WTC11 (cell line): ENCODE data around the gene HS6ST1. TPM values are rescaled to one million over a fixed set of nuclear protein-coding genes. Genes with fewer than 3 reads are reported as not detected.
A peak's percentile ranks its signal among the peaks of the same experiment; 100 is the strongest.

Experiments
- ATAC-seq: fragments of 200-7000 bp; cut with Tn5 transposase; 2 replicates; pipeline ENCODE4 v1.10.0; 2021; ENCODE audit warnings: mild to moderate bottlenecking, moderate library complexity
- CTCF ChIA-PET: fragments of 300-600 bp; sonication (Branson Sonifier 250); formaldehyde crosslinking; loops from one replicate; lab custom pipeline; 2021; ENCODE audit warnings: antibody characterized with exemption; lab: Charles Lee
- POLR2A ChIA-PET: fragments of 350-600 bp; sonication (Branson Sonifier 250); formaldehyde crosslinking; loops from one replicate; lab custom pipeline; 2021; ENCODE audit warnings: antibody characterized with exemption; lab: Charles Lee
- DNase-seq: peaks from one replicate; pipeline ENCODE4 v3.0.0; 2021; ENCODE audit warnings: low spot score
- H3K27ac Mint-ChIP-seq: 2 replicates; pipeline ENCODE4 v1.8.0; 2021; ENCODE audit warnings: mixed read lengths
- H3K27me3 Mint-ChIP-seq: 2 replicates; pipeline ENCODE4 v1.8.0; 2021; ENCODE audit warnings: low read depth, mild to moderate bottlenecking, moderate library complexity, mixed read lengths
- H3K36me3 Mint-ChIP-seq: 2 replicates; pipeline ENCODE4 v1.8.0; 2021; ENCODE audit warnings: mixed read lengths
- H3K4me1 Mint-ChIP-seq: 2 replicates; pipeline ENCODE4 v1.8.0; 2022; ENCODE audit warnings: mixed read lengths
- H3K4me3 Mint-ChIP-seq: 2 replicates; pipeline ENCODE4 v1.8.0; 2021; ENCODE audit warnings: mild to moderate bottlenecking, moderate library complexity, mixed read lengths
- H3K9me3 Mint-ChIP-seq: 2 replicates; pipeline ENCODE4 v1.8.0; 2021; ENCODE audit warnings: mixed read lengths
- AFF4 ChIP-seq: sonication (generic); formaldehyde crosslinking; IDR thresholded peaks from 2 replicates; pipeline ENCODE4 v1.8.1; 2023; ENCODE audit warnings: mild to moderate bottlenecking, missing genetic modification reagents, borderline replicate concordance
- E2F5 ChIP-seq: sonication (generic); formaldehyde crosslinking; IDR thresholded peaks from 2 replicates; pipeline ENCODE4 v1.8.1; 2022; ENCODE audit warnings: mild to moderate bottlenecking, moderate library complexity, missing genetic modification reagents
- EMX1 ChIP-seq: fragments of 250-450 bp; sonication (Bioruptor Pico); IDR thresholded peaks from 2 replicates; pipeline ENCODE4 v1.8.0; 2021; ENCODE audit warnings: mild to moderate bottlenecking
- ETV6 ChIP-seq: sonication (generic); formaldehyde crosslinking; IDR thresholded peaks from 2 replicates; pipeline ENCODE4 v1.8.1; 2022; ENCODE audit warnings: mild to moderate bottlenecking, missing genetic modification reagents
- FOXJ3 ChIP-seq: sonication (generic); formaldehyde crosslinking; IDR thresholded peaks from 2 replicates; pipeline ENCODE4 v1.9.0; 2021; ENCODE audit warnings: missing genetic modification reagents, mild to moderate bottlenecking, borderline replicate concordance
- IRF1 ChIP-seq: sonication (generic); formaldehyde crosslinking; IDR thresholded peaks from 2 replicates; pipeline ENCODE4 v1.8.0; 2023; ENCODE audit warnings: missing genetic modification reagents
- MLX ChIP-seq: sonication (generic); formaldehyde crosslinking; IDR thresholded peaks from 2 replicates; pipeline ENCODE4 v1.8.1; 2023; ENCODE audit warnings: mild to moderate bottlenecking, missing genetic modification reagents, moderate library complexity
- MXD4 ChIP-seq: fragments of 250-450 bp; sonication (Bioruptor Pico); IDR thresholded peaks from 2 replicates; pipeline ENCODE4 v1.8.0; 2021; ENCODE audit warnings: mild to moderate bottlenecking, moderate library complexity, borderline replicate concordance
- MYBL2 ChIP-seq: sonication (generic); formaldehyde crosslinking; IDR thresholded peaks from 2 replicates; pipeline ENCODE4 v1.8.1; 2023; ENCODE audit warnings: mild to moderate bottlenecking, moderate library complexity, missing genetic modification reagents
- NFE2L1 ChIP-seq: sonication (generic); formaldehyde crosslinking; IDR thresholded peaks from 2 replicates; pipeline ENCODE4 v1.8.1; 2023; ENCODE audit warnings: missing genetic modification reagents
- PRRX2 ChIP-seq: fragments of 250-450 bp; sonication (Bioruptor Pico); IDR thresholded peaks from 2 replicates; pipeline ENCODE4 v1.8.0; 2021; ENCODE audit warnings: mild to moderate bottlenecking
- SMAD4 ChIP-seq: sonication (generic); formaldehyde crosslinking; IDR thresholded peaks from 2 replicates; pipeline ENCODE4 v1.8.0; 2022; ENCODE audit warnings: mild to moderate bottlenecking, missing genetic modification reagents
- TEAD1 ChIP-seq: sonication (generic); formaldehyde crosslinking; IDR thresholded peaks from 2 replicates; pipeline ENCODE4 v1.8.0; 2022; ENCODE audit warnings: mild to moderate bottlenecking, missing genetic modification reagents
- ZBTB43 ChIP-seq: sonication (generic); formaldehyde crosslinking; IDR thresholded peaks from 2 replicates; pipeline ENCODE4 v1.8.1; 2023; ENCODE audit warnings: mild to moderate bottlenecking, missing genetic modification reagents
- ZNF121 ChIP-seq: sonication (generic); formaldehyde crosslinking; IDR thresholded peaks from 2 replicates; pipeline ENCODE4 v1.8.0; 2023; ENCODE audit warnings: missing genetic modification reagents
- ZNF317 ChIP-seq: sonication (generic); formaldehyde crosslinking; IDR thresholded peaks from 2 replicates; pipeline ENCODE4 v1.8.1; 2023; ENCODE audit warnings: low read depth, mild to moderate bottlenecking, moderate library complexity, missing genetic modification reagents, borderline replicate concordance
- ZNF416 ChIP-seq: fragments of 250-450 bp; sonication (Bioruptor Pico); IDR thresholded peaks from 2 replicates; pipeline ENCODE4 v1.9.0; 2021; ENCODE audit warnings: mild to moderate bottlenecking, inconsistent platforms
- ZNF423 ChIP-seq: fragments of 250-450 bp; sonication (Bioruptor Pico); IDR thresholded peaks from 2 replicates; pipeline ENCODE4 v2.1.2; 2022; ENCODE audit warnings: mild to moderate bottlenecking, moderate library complexity
- ZNF532 ChIP-seq: fragments of 250-450 bp; sonication (Bioruptor Pico); IDR thresholded peaks from 2 replicates; pipeline ENCODE4 v1.9.0; 2021; ENCODE audit warnings: mild to moderate bottlenecking, borderline replicate concordance
- ZNF671 ChIP-seq: fragments of 250-450 bp; sonication (Bioruptor Pico); IDR thresholded peaks from 2 replicates; pipeline ENCODE4 v1.8.0; 2021; ENCODE audit warnings: mild to moderate bottlenecking
- total RNA-seq: library from RNA; stranded (reverse); gene quantifications from 3 replicates; pipeline ENCODE4 v1.2.3, GENCODE V29; 2021

HS6ST1 gene
- total RNA-seq, 1 experiment from 2014 or later = 55.5 TPM

GRCh38 chr2:128362176-128362888, 43.7 kb upstream of the HS6ST1 start:
- POLR2A ChIA-PET = interaction anchor here (1.0 kb wide), 1 partner anchor 16 kb away, joined by 4 read pairs; no protein-coding TSS in a partner anchor
- CTCF ChIA-PET = interaction anchor here (0.9 to 1.2 kb wide), 5 partner anchors 10 to 374 kb away, joined by 3 read pairs; no protein-coding TSS in a partner anchor
- DNase-seq (peak; percentile 5), ATAC-seq (no peak; the same call in 1 of the 2 replicates)
- Mint-ChIP-seq H3K27ac (peak overlapping the region; percentile 98), H3K4me1 (peaks cover 38% of the 10 kb centered on the region), H3K9me3 (no peaks in the 10 kb centered on the region), H3K27me3 (no peaks in the 10 kb centered on the region; the same call in 1 of the 2 replicates), H3K36me3 (no peaks in the 10 kb centered on the region), H3K4me3 (no peak overlapping the region)
- TF ChIP-seq ZNF317 (CRISPR knock-in tag) (peak; percentile 83), NFE2L1 (CRISPR knock-in tag) (0 out of 2 replicates have a peak, but pooled peaks have one; percentile 26), TEAD1 (no peak)

GRCh38 chr2:128361376-128362131, 42.9 kb upstream of the HS6ST1 start:
- peak; percentile 3 for DNase-seq
- Mint-ChIP-seq H3K27me3 (no peaks in the 10 kb centered on the region; the same call in 1 of the 2 replicates), H3K4me3 (no peak overlapping the region), H3K9me3 (peaks cover 3% of the 10 kb centered on the region; the same call in 1 of the 2 replicates), H3K36me3 (no peaks in the 10 kb centered on the region), H3K4me1 (peaks cover 38% of the 10 kb centered on the region), H3K27ac (peak overlapping the region; percentile 98)
- POLR2A ChIA-PET = no interaction called here
- no peak for ATAC-seq
- CTCF ChIA-PET = no interaction called here
- no peak for TF ChIP-seq FOXJ3
- no peak for TF ChIP-seq MXD4
- TF ChIP-seq SMAD4 (CRISPR knock-in tag) = no peak
- TF ChIP-seq EMX1 = no peak
- TF ChIP-seq ZNF416 (CRISPR knock-in tag) = no peak
- no peak for TF ChIP-seq ZBTB43 (CRISPR knock-in tag)
- no peak for TF ChIP-seq E2F5 (CRISPR knock-in tag)
- TF ChIP-seq ZNF121 (CRISPR knock-in tag) = no peak
- no peak for TF ChIP-seq ZNF423 (CRISPR knock-in tag)
- TF ChIP-seq ZNF671 (CRISPR knock-in tag) = no peak
- no peak for TF ChIP-seq PRRX2
- TF ChIP-seq MLX (CRISPR knock-in tag) = no peak
- no peak for TF ChIP-seq AFF4
- TF ChIP-seq ZNF532 = no peak
- no peak for TF ChIP-seq MYBL2 (CRISPR knock-in tag)
- TF ChIP-seq ETV6 (CRISPR knock-in tag) = no peak
- TF ChIP-seq IRF1 (CRISPR knock-in tag) = no peak
